ENCODE data around the gene PRKAA1.
A peak's percentile ranks its signal among the peaks of the same experiment; 100 is the strongest.
"Not testable (repeated sequence)": the region's sequence is repeated elsewhere in the genome, so short reads cannot be mapped to it uniquely, and the experiment has no call there.

The PRKAA1 gene

DNA sequence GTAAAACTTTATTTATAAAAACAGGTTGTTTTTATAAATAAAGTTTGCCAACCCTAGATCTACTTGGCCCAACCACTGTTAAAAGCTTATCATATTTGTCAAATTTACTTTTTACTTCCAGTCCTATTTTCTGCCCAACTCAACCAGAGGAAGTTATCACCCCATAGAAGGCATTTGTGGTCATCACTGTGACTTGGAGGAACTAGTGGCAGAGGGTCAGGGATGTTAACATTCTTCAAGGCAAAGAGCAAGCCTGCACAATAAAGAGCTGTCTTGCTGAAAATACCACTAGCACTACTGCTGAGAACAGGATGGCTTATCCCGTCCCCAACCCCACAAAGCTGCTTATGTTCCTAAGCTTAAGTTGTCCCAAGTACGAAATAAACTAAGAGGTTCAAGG is 64.7 kb downstream of the PRKAA1 start:
- DNase-seq (ENCODE audit: extremely low read depth, low read depth), result no peak
- TF ChIP-seq, protein P1, sequence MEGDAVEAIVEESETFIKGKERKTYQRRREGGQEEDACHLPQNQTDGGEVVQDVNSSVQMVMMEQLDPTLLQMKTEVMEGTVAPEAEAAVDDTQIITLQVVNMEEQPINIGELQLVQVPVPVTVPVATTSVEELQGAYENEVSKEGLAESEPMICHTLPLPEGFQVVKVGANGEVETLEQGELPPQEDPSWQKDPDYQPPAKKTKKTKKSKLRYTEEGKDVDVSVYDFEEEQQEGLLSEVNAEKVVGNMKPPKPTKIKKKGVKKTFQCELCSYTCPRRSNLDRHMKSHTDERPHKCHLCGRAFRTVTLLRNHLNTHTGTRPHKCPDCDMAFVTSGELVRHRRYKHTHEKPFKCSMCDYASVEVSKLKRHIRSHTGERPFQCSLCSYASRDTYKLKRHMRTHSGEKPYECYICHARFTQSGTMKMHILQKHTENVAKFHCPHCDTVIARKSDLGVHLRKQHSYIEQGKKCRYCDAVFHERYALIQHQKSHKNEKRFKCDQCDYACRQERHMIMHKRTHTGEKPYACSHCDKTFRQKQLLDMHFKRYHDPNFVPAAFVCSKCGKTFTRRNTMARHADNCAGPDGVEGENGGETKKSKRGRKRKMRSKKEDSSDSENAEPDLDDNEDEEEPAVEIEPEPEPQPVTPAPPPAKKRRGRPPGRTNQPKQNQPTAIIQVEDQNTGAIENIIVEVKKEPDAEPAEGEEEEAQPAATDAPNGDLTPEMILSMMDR (IDR thresholded peaks at IDR 0.05; ENCODE audit: low read depth, low read length), result no peak

DNA sequence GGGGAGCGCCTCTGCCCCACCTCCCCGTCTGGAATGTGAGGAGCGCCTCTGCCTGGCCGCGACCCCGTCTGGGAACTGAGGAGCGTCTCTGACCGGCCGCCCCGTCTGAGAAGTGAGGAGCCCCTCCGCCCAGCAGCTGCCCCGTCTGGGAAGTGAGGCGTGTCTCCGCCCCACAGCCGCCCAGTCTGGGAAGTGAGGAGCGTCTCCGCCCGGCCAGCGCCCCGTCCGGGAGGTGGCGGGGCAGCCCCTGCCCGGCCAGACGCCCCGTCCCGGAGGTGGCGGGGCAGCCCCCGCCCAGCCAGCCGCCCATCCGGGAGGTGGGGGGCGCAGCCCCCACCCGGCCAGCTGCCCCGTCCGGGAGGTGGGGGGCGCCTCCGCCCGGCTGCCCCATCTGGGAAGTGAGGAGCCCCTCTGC is 75.7 kb downstream of the PRKAA1 start:
- not testable (repeated sequence) for DNase-seq (ENCODE audit: extremely low read depth, low read depth)

DNA sequence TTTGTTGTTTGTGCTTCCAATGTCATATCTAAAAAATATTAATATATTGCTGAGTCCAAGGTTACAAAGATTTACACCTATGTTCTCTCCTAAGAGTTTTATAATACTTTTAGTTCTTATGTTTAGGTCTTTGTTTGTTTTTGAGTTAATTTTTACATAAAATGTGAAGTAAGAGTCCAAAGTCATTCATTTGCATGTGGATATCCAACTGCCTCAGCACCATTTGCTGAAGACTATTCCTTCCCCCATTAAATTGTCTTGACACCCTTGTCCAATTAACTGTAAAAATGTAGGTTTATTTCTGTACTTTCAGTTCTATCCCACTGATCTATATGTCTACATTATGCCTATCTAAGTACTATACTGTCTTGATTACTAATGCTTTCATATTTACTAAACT is 78.1 kb downstream of the PRKAA1 start:
- TF ChIP-seq, protein P1 (IDR thresholded peaks at IDR 0.05; ENCODE audit: low read depth, low read length), result no peak
- DNase-seq (ENCODE audit: extremely low read depth, low read depth), result no peak

DNA sequence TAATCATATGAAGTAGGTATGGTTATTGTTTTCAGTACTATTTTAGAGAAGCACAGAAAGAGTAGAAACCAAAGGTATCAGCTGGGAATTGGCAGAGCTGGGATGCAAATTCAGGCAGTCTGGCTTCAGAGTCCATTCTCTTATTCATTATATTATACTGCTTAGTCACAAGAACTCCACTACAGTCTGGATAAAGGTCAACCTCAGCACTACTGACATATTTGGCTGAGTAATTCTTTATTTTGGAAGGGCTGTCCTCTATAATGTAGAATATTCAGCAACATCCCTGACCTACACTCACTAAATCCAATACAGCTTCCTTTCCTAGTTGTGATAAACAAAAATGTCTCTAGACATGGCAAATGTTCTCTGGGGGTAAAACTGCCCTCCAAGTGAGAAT is 80.9 kb downstream of the PRKAA1 start:
- TF ChIP-seq, protein P1 (IDR thresholded peaks at IDR 0.05; ENCODE audit: low read depth, low read length), result no peak
- DNase-seq (ENCODE audit: extremely low read depth, low read depth), result no peak

DNA sequence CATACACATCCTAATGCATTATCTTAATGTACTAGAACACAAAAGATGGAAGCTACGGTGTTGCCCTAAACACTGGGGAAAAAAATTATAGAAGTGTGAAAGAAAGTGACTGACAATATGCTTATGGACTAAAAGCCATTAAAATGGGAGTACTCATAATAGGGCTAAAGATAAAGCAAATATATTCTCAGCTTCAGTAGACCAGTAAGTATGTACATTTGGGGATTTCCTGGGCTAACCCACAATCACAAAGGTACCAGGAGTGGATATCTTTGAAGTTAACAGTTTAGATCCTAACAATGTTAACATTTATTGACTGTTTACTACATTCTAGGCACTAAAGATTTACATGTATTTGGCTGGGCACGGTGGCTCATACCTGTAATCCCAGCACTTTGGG is 81.6 kb downstream of the PRKAA1 start:
- TF ChIP-seq, protein P1 (IDR thresholded peaks at IDR 0.05; ENCODE audit: low read depth, low read length), result no peak
- DNase-seq (ENCODE audit: extremely low read depth, low read depth), result no peak

DNA sequence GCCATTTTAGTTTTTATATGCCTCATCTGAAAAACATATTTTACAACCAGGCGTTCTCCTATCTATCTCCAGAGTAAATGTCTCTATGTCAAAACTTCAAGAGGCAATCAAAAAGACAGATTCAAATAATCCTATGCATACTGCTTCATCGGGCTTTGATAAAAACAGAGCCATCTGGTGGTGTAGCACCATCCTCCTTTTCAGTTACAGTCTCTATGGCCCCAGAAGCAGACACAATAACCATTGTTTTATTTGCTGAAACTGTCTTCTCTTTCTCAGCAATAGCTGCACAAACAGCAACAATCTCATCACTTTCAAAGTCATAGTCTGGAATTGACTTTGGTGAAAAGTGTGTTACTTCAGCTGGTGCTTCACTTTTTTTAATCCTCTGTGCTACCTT is 82.2 kb downstream of the PRKAA1 start:
- DNase-seq (ENCODE audit: extremely low read depth, low read depth), result no peak
- TF ChIP-seq, protein P1 (IDR thresholded peaks at IDR 0.05; ENCODE audit: low read depth, low read length), result peak; percentile 11; the same call in 1 of the 2 replicates

DNA sequence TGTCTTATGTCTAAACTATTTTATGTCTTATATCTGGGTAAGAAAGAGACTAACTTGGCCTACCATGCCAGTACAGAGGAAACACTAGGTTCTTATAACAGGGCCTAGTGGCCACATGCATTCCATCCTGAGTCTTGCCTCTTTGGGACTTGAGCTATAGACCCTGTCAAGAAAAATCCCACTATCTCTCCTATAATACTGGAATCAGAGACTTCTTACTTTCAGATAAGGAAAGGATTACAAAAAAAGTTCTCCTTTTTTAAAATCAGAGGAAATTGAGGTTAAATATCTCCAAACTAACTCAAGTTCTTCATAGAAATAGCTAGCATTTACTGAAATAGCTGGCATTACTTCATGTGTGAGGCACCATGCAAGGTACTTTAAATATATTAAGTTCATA is 84.2 kb downstream of the PRKAA1 start:
- TF ChIP-seq, protein P1 (IDR thresholded peaks at IDR 0.05; ENCODE audit: low read depth, low read length), result no peak

DNA sequence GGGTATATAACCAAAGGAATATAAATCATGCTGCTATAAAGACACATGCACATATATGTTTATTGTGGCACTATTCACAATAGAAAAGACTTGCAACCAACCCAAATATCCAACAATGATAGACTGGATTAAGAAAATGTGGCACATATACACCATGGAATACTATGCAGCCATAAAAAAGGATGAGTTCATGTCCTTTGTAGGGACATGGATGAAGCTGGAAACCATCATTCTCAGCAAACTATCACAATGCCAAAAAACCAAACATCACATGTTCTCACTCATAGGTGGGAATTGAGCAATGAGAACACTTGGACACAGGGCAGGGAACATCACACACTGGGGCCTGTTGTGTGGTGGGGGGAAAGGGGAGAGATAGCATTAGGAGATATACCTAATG is 87.6 kb downstream of the PRKAA1 start:
- not testable (repeated sequence) for DNase-seq (ENCODE audit: extremely low read depth, low read depth)

More for the DNA sequence above, 84.2 kb downstream of the PRKAA1 start:
- DNase-seq (ENCODE audit: extremely low read depth, low read depth), result no peak
